Inflammatory macrophage treated with lipopolysaccharide for 1 hour (primary cell): ENCODE results near the gene VSIR.

Source experiments
- DNase-seq, 2 donors: peaks; one replicate each; pipeline ENCODE4 v3.0.0-alpha.2; 2020 to 2022

VSIR gene

DNA sequence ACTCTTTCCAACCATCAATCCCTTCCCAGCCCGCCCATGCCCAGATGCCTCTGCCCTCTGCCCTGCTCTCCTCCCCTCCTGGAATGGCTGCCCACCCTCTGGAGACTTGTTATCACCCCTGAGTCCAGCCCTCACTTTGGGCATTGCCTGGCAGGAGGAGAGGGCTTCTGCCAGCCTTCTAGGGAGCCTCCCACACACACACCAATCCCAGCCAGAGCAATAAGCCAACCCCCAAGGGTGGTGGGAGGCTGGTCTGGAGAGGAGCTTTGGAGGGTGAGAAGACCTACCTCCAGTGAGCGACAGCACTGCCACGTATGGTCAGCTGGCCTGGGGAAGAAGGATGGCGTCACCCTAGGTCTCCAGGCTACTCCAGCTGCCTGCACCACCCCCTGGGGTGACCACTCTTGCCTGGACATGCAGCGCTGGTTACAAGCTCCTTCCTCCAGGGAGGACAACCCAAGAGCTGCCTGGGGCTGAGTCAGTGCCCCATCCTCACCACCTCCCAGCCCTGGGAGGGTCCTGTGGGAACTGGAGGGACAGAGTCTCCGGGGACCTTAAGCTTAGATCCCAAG is 62.2 kb downstream of the VSIR start:
- no peak for DNase-seq

GRCh38 chr10:71710519-71710918 is 62.8 kb downstream of the VSIR start:
- DNase-seq: no peak

DNA sequence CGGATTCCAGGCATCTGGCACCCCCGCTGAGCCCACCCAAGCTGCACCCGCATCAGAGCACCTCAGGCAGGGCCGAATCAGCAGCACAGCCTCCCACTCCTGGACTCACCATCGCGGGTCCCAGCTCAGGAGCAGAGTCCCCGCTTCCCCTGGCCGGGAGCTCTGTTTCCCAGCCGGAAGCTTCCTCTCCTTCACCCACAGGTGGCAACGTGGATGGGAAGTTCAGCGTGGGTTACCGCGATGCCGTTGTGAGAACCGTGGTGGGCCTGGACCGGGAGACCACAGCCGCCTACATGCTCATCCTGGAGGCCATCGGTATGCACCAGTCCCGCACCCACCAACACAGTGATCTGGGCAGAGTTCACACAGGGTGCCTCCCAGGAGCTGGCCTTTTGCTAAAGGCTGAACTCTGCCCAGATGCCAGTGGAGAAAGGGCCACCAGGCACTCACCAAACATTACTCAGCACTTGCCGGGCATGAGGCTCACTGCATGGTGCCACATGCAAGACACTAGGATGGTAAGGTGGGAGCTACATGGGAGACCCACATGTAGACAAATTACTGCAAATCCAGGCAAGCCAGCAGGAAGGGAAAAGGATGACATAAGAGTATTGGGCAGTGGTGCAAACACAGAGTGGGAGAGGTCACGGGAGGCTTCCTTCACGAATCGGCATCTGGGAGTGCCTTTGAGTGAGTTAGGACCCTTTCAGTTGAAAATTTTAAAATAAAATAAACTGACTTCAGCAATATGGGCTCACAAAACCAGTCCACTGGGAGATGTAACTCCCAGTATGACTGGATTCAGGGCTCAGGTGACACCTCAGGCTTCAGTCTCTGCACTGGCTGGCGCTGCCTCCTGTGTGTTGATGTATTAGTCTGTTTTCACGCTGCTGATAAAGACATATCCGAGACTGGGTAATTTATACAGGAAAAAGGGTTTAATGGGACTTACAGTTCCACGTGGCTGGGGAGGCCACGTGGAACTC is 64.1 kb downstream of the VSIR start:
- no peak for DNase-seq

GRCh38 chr10:71708301-71708703 is 65.0 kb downstream of the VSIR start:
- peak in 1 of 2 donors; percentile 66 for DNase-seq

GRCh38 chr10:71707240-71707789 is 66.0 kb downstream of the VSIR start:
- DNase-seq: no peak

DNA sequence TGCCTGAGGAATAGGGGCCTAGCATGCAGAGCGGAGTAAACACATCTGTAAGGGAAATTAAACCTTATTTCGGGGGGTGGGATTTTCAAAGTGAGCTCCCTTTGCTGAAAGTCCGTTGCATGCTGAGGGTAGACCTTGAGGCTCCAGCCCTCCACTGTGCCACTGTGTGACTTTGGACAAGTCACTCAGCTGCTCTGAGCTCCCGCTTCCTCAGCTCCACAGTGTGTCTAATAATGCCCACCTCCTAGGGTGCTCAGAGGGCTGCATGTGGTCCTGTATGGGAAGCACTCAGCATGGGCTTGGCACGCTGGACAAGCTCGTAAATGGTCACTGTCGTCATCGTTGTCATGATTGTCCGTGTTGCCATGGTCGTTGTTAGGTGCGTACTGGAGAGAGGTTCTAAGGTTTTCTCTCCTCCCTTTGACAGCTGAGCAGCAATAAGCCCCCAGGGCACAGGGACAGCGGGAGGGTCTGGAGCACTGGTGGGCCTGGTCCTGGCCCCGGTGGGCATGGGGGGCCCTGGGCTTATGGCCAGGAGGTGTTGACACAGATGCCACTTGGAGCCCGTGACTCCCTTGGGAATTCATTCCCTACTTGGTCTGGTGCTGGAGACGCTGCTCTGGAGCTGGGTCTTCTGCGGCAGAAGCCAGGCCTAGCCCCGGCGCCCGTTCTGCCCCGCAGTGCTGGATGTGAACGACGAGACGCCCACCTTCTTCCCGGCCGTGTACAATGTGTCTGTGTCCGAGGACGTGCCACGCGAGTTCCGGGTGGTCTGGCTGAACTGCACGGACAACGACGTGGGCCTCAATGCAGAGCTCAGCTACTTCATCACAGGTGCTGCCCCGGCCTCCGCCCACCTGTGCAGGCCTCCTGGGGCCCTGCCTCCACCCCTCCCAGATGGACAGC is 66.9 kb downstream of the VSIR start:
- DNase-seq: no peak

DNA sequence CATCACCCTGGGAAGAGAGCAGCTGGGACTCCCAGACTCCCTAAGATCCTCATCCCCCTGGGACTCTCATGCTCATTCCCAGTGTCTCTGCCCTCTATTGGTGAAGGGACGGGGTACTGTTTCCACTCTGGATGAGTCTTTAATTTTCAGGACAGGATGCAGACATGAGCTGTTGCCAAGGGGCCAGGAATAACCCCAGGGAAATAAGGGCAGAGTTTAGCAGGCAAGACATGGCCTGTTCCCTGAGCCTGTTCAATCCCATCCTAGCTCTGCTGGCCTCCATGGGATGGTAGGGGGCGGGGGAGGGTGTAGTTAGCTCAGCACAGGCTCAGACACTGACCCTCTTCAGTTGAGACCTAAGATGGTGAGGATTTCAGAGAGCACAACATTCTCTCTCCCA is 67.7 kb downstream of the VSIR start:
- no peak for DNase-seq

DNA sequence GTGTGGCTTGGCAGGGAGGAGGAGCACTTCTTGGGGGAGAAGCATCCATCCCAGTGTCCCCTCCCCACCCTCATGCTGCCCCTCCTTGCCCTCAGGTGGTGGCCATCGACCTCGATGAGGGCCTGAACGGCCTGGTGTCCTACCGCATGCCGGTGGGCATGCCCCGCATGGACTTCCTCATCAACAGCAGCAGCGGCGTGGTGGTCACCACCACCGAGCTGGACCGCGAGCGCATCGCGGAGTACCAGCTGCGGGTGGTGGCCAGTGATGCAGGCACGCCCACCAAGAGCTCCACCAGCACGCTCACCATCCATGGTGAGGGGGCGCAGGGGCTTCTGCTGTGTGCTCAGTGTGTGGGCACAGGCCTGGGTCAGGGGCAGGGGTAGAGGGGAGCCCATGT is 68.5 kb downstream of the VSIR start:
- no peak for DNase-seq

GRCh38 chr10:71703577-71703976 is 69.7 kb downstream of the VSIR start:
- DNase-seq: no peak

DNA sequence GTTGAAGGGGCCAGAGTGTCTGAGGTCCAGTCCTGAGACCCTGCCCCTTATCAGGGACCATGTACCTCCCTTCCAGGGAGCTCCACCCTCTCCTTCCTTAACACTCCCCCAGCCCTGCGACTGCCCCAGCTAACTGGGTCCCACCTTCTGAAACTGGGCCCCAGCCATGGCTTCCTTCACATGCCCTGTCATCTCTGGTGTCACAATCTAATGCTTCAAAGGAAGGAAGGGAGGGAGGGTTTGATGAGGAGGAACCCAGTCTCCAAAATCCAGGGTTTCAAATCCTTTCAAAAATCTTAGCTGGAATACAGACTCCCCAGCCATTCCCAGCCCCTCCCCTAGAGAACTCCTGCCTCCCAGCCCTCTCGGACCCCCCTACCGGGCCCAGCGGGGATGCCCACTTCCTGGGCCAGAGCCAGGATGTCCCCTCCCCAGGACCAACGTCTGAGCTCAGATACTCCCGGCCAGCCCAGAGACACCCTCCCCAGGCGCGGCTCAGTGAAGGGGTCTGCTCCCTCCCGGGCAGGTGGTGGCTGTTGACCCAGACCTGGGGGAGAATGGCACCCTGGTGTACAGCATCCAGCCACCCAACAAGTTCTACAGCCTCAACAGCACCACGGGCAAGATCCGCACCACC is 71.7 kb downstream of the VSIR start:
- peak in 1 of 2 donors; percentile 16 for DNase-seq

- DNase-seq: no peak
Measured at GRCh38 chr10:71700731-71701368, 72.5 kb downstream of the VSIR start.

DNA sequence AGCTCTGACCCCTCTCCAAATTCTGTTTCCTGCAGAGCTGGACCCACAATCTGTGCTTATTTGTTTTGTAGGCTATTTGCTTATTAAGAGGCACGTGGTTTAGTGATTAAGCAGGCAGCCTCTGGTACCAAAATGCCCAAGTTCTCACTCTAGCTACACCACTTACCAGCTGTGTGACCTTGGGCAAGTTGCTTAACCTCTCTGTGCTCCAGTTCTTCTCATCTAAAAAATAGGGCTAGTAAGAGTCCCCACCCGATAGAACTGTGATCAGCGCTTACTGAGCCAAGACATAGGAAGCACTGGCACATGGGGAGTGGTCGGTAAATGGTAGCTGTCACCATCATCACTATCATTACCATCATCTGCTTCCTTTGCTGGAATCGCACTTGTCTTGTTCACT is 74.6 kb downstream of the VSIR start:
- DNase-seq: no peak

DNA sequence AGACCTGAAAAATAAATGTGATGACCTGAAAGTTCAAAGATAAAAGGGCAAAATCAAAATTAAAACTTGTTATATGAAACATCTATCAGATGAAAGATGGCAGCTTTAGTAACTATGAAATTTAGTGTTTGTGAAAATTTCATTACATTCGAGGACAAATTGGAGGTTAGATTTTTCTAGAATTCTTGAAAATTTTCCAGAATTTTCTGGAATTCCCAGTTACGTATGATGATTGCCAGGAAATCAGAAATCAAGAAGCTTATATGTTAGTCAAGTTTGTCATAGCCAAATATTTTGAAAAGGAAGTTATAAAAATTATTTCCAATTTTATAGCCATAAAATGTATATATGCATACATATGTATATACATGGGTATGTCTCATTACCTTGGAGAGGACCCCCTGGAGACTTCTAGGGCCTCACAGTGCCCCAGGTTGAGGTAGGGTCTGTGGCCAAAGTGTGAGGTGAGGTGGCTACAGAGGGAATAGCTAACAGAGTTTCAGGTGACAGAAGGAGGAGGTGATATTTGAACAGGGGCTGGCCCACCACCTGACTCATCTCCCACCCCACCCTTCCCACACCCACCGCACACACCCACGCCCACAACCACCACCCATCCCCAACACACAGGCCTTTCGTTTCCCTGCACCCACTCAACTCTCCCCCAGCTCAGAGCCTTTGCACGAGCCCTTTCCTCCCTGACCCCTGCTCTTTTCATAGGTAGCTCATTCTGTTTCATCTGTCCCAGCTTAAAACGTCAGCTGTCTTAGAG is 75.2 kb downstream of the VSIR start:
- DNase-seq: no peak
